NCI-H2107 treated with DMSO at 0.1 percent for 48 hours (cell line): ENCODE data around the gene SNX25.
"Not testable (repeated sequence)": the region's sequence is repeated elsewhere in the genome, so short reads cannot be mapped to it uniquely, and the experiment has no call there.

Experiments
- DNase-seq: peaks from one replicate; lab custom pipeline; 2025; ENCODE audit not compliant: unreplicated experiment; lab: John Stamatoyannopoulos, UW

SNX25 gene

DNA sequence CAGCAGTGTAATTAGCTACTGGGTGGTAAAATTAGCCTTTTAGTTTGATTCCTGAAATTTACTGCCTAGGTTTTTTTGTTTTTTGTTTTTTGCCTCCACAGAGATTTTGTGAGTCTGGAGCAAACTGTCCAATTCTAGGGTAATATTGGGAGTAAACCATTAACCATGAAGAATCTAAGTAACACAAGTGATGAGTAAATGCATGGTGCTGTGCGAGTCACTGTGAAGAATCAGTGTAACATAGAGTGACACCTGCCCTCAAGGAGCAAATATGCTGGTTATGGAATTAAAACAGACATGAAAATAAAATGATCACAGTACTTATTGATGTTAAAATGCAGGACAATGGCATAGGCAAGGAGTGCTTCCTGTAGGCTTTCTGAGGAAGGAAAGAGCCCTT lies 126.2 kb downstream of the SNX25 start:
- DNase-seq = no peak

DNA sequence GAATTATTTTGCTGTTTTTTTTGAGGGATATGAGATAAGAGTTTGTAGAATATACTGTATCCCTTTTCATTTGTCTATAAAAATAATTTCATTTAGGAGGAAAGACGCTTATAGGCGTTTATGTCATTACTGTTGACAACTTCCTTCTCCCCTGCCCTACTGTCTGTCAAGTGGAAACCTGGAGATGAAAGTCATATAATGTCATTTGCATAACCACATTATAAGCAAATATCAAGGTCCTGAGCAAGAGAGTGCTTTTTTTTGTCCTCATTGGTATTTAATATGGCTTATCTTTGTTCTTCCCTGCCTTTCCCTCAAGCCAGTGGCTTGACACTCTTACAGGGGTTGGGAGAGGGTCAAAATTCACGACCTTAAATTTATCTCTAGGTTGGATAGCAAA lies 130.5 kb downstream of the SNX25 start:
- no peak for DNase-seq

DNA sequence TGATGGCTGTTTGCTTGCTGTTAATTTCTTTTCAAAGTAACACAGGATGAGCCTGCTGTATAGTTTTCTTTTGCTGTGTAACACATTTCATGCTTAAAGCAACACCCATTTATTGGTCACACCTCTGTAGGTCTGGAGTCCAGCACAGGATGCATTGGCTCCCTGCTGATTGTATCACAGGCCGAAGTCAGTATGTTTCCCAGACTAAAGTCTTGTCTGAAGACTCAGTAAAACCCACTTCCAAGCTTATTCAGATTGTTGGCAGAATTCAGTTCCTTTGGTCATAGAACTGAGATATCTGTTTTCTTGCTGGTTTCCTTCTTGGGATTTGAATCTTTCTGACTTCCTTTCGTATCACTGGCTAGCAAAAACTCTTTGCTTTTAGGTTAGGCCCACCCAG lies 132.0 kb downstream of the SNX25 start:
- DNase-seq = no peak

DNA sequence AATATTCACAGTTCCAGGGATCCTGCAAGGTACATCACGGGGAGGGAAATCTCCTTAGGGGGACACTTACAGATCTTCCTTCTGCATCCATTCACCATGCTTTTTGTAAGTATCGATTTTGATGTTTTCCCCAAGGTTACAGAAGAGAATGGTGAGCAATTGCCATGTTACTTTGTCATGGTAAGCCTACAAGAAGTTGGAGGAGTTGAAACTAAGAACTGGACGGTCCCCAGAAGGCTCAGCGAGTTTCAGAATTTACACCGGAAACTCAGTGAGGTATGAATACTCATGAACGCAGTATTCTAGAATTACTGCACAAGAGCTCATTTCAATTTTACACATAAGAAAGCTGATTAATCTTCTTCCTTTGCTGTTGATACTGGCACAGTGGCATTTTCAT lies 132.4 kb downstream of the SNX25 start:
- DNase-seq = no peak

DNA sequence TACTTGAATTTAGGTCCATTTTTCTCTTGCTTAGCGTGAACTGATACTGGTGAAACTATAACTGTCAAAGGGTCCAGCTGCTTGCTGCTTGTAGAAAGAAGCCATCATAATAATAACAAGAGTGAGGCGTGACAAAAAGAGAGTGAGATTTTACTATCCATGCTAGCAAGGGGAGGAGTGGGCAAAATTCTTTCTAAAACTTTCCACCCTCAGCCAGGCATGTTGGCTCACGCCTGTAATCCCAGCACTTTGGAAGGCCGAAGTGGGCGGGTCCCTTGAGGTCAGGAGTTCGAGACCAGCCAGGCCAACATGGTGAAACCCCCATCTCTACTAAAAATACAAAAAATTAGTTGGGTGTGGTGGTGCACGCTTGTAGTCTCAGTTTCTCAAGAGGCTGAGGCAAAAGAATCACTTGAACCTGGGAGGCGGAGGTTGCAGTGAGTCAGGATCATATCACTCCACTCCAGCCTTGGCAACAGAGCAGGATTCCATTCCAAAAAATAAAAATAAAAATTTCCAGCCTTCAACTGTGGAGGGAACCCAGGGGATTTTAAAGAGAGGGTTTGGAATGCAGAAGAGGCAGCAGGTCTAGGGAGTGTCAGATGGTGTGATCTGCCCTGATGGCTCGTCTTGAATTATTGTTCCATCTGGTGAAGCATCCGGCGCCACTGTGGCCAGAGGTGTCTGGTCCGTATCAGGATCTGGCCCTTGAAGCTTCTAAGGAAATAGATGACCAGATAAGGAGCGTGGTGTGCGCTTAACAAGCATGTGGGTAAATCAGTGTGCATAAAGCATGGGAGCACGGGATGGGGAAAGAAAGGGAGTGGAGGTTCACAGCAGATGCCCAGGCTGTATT lies 134.6 kb downstream of the SNX25 start:
- DNase-seq = no peak

DNA sequence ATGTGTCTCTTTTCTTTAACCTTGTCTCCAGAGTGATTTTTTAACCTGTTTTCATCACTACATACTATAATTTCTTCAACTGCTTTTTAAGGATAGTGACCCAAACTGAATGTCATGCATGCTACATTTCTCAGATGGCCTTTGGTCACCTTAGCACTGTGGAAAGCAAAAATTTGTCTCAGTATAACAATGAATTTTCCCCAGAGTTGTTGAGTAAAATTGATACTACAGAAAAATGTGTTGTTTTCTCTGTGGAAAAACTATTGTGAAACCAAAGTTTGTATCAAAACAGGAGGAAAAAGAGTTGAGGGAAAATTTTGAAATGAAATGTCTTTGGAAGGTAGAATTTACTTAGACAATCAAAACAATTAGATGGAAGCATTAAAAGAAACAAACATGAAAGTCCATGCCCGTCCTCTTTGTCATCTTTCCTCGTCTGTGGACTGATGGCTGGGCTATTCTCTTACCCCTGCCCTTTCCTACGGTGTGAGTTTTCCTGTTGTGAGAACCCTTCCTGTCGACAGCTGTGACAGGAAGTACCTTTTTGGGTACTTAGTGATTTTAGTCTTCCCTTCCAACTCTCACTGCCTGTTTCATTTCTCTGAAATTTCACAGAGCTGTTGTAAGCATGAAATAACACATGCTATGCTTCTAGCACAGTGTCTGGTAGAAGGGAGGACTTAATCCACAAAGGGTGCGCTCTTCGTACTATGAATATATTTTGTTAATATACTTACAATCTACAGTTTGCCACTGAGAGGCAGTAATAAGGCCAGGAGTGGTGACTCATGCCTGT lies 135.5 kb downstream of the SNX25 start:
- no peak for DNase-seq

DNA sequence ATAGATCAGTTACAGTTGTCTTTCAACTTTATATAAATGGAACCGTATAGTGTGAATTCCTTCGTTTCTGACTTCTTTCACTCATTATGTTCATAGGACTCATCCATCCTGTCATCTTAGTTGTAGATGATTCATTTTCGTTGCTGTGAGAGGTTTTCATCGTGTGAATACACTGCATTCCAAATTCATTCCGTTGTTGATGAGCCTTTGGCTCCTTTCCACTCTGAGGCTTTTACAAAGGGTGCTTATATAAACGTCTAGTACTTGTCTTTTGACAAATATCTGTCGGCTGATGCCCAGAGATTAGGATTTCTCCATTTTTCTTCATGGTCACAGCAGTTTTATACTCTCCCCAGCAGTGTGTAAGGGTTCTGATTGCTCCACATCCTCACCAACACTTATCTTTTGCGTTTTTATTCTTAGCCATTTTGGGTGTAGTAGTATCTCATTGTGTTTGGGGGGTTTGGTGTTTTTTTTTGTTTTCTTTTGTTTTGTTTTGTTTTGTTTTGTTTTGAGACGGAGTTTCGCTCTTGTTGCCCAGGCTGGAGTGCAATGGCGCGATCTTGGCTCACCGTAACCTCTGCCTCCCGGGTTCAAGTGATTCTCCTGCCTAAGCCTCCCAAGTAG lies 137.7 kb downstream of the SNX25 start:
- no peak for DNase-seq

DNA sequence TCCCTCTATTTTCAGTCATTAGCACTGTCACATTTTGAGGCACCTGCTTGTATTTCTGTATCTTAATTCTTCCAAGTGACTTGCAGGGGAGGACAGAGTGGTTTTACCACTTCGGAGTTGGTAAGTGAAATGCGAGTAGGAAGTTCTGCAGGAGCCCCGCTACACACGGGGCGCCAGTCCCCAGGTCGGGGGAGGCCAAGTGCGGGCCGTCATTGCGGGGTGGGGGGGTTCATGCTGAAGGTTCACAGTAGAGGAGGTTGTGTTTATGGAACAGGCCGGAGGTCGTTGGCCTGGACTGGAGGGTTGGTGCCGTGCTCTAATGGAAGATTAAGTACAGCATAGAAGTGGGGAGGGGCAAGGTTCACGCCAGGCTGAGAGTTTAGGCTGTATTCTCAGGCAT lies 142.3 kb downstream of the SNX25 start:
- DNase-seq = no peak

DNA sequence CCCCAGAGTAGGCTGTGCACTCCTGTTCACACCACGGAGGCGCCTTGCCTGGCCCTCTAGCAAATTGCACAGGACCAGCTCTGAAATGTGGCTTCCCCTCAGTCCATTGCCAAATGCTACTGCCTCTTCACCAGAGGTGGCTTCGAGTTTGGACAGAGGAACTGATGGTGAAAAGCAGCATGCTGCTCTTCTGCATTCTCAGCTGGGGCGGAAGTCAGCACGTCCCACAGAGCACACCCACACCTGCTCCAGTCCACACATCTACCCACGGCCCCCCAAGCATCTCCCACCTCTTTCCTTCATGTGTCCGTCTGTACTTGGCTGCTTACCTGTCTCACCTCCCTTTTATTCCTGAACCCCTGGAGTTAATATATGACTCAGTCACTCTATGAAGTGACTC lies 142.8 kb downstream of the SNX25 start:
- no peak for DNase-seq

DNA sequence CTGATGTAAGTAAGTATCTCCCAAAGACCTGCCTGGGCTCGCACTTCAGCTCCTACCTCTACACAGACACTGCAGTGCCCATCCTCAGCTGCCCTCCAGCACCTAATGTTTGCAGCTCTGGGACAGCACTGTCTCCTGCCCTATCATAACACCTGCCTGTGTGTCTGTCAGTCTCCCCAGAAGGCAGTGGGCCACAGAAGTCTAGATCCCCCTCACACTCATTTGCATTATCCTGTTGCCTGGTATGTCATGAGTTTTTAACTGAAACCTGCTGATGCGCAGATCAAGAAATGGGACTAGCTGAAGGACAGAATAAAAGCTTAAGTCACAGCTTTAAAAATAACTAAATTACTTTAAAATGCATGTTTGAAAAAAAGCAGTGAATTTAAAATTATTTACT lies 143.3 kb downstream of the SNX25 start:
- no peak for DNase-seq

DNA sequence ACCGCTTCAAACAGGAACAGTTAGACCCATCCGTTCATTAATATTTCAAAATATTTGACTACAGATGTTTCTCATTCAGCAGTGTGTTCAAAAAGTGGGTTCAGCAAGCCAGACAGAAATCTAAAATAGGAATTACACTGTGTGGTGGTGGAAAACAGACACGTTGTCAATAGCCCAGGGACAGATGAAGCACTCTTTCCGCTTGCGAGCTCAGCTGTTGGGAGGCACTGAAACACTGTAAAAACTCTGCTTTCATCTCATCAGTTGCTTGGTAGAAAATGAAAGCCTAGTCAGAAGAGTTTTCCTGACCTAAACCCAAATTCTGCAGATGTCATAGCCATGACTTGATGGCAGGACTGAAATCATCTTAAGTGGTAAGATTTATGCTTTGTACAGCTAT lies 147.8 kb downstream of the SNX25 start:
- no peak for DNase-seq

DNA sequence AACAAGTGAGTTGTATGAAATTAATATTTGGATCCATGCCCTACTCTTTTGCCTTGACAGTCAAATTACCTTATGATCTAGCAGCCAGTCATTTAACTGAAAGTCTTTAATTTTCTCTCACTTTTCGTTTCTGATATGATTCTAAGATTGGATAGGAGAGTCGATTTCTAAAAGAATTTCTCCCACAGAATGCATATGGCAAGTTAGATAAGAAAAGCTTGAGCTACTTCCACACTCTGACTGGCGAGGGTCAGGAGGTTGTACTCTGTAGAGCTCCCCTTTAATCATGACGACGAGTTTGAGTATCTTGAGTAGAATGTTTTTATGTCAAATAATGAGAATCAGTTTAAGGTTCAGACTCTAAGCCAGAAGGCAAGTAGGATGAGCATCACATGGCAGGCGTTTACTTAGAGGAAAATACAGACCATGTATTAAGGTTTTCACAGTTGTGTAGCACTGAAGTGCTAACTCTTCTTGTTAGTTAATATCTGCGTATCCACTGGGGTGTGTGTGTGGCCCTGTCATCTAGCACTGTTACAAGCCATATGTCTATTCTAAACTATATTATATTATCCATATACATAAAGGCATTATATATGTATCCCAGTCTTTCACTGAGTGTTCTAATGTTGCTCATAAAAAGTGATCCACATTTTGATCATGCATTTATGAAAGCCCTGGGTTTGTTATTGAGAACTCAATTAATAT lies 148.5 kb downstream of the SNX25 start:
- no peak for DNase-seq

DNA sequence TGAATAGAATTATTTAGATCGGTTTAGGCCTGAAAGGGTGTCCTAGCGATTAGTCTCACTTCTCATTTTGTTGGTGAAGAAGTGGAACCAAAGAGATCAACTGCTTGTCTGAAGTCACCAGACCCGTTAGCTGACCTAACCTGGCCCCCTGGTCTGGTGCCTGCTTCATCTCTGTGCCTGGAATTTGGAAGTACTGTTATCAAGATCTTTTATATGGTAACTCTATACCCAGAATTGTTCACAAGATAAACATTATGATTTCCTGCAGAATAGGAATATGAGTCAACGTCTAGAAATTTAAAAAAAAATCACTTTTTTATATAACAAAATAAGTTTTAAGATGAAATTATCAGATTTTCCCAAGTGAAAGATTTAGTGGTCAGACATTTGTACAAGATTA lies 149.1 kb downstream of the SNX25 start:
- DNase-seq = no peak

DNA sequence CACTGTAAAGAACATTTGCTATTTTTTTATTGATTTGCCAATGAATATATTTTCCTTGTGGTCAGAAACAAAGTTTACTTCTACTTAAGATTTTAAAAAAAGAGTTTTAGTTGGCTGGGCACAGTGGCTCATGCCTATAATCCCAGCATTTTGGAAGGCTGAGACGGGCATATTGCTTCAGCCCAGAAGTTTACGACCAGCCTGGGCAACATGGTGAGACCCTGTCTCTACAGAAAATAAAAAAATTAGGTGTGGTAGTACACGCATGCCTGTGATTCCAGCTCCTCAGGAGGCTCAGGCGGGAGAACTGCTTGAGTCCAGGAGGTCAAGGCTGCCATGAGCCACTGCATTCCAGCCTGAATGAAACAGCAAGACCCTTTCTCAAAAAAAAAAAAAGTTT lies 149.6 kb downstream of the SNX25 start:
- no peak for DNase-seq

DNA sequence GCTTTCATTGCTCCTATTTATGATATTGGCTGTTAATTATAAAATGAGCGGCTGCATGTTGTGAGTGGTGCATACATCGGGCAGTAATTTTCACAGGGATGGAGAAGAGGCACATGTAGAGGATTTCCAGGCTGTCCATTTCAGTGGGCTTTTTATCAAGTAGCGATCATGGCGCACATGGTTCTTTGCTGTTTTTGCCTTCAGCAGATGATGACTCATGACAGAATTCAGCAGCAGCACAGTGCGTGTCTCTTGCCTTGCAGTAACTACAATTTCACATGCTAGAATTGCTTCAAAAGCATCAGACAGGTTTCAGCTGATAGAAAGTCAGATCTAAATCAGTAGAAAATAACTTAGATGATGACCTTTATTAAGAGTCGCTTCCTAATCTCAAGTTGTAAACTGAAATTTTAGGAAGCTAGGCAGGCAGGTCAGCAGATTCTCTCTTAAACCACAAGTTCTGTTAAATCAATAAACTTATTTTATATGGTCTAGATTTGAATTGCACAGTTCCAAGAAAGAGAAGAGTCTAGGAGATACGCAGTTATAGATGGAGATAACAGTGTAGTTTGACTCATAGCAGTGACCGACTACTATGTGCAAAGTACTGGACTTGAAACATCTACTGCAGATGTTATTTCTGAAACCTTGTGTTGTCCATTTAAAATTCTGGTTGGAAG lies 150.5 kb downstream of the SNX25 start:
- no peak for DNase-seq

DNA sequence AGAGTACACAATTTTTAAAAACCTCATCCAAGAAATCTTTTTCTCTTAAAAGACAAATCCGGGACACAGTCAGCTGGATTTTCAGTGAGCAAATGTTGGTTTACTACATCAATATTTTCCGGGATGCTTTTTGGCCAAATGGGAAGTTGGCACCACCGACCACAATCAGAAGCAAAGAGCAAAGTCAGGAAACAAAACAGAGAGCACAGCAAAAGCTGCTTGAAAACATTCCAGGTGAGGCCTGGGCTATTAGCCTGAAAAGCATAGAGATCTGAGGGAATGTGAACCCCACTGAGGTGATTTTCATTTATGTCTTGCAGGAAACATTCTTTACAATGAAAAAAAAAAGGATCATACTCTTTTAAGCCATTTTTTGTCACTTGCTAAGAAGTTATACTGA lies 152.5 kb downstream of the SNX25 start:
- DNase-seq = no peak

DNA sequence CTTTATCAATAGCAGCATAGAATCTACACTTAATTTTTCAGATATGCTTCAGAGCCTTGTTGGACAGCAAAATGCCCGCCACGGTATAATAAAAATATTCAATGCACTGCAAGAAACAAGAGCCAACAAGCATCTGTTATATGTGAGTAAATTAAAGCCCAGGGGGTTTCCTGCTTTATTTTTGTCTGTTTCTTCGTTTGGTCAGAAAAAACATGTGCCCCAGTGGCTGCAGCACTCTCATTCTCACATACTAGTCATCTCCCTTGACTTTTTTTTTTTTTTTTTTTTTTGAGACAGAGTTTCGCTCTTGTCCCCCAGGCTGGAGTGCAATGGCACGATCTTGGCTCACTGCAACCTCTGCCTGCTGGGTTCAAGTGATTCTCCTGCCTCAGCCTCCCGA lies 153.2 kb downstream of the SNX25 start:
- DNase-seq = not testable (repeated sequence)

DNA sequence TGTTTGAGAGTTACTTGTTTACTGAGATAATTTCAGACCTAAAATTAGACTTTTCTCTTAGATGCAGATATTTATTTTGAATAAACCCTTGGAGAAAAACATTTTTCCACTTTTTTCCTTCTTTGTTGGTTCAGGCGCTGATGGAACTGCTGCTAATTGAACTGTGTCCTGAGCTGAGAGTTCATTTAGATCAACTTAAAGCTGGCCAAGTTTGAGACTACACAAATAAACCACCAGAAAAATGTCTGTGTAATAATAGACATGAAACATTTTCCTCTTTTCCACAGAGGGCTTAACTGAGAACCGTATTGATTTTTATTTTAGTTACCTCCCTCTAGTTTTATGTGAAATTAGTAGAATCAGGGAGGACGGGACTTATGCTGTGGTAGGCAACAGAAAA lies 153.9 kb downstream of the SNX25 start:
- no peak for DNase-seq

DNA sequence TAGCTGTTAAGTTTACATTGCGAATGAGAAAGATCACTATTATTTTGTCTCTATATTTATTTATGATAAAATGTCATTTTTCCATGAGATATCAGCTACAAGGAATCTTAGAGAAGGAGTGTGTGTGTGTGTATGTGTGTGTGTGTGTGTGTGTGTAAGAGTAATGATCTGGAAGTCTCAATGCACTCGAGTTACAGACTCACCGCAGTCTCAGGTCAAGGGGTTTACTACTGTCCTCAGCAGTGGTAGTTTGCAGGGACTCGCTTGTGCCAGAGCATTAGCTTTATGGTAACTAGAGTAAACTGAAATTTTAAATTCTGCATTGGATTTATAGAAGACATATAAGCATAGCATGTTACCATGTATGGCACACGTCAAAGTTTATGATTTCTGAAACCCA lies 155.5 kb downstream of the SNX25 start:
- no peak for DNase-seq

DNA sequence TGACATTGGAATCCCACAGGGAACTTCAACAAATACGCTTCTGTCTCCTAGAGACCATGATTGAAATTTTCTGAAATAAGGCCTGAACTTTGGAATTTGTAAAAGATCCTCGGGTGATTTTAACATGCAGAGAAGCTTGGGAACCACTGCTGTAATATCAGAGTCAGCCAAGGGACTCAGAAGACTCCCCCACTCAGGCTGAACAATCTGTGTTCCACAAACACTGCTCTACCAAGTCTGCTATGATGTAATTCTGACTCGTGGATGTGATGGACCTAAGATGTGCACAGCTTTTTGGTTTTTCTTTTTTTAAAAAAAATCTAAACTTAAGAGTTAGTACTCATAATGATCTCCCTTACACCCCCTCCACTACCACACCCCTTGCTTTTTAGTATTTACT lies 160.3 kb downstream of the SNX25 start:
- DNase-seq = no peak
